Immature natural killer cell (primary cell): Measurements from ENCODE around the gene NEK6. TPM values are rescaled to one million over a fixed set of nuclear protein-coding genes. Genes with fewer than 3 reads are reported as not detected.

ENCODE experiments used
- DNase-seq, 3 donors: peaks; one replicate each; pipeline ENCODE4 v3.0.0; 2022; ENCODE audit warnings: mixed read lengths in 1 of 3
- H3K27ac Mint-ChIP-seq, 6 donors: one replicate each; pipeline ENCODE4 v1.8.0; 2020; ENCODE audit warnings: mixed read lengths in 6 of 6, mild to moderate bottlenecking in 5 of 6, inconsistent platforms in 4 of 6, moderate library complexity in 3 of 6
- H3K27me3 Mint-ChIP-seq, 3 donors: one replicate each; pipeline ENCODE4 v1.8.0; 2020 to 2021; ENCODE audit warnings: low read depth in 3 of 3, mild to moderate bottlenecking in 3 of 3, mixed read lengths in 3 of 3, moderate library complexity in 3 of 3, inconsistent platforms in 1 of 3
- H3K36me3 Mint-ChIP-seq, 3 donors: one replicate each; pipeline ENCODE4 v1.8.0; 2020; ENCODE audit warnings: mixed read lengths in 3 of 3, inconsistent platforms in 2 of 3, mild to moderate bottlenecking in 2 of 3
- H3K4me1 Mint-ChIP-seq, 2 donors: one replicate each; pipeline ENCODE4 v1.8.0; 2020; ENCODE audit warnings: inconsistent platforms in 2 of 2, mild to moderate bottlenecking in 2 of 2, mixed read lengths in 2 of 2, moderate library complexity in 1 of 2
- H3K4me3 Mint-ChIP-seq, 5 donors: one replicate each; pipeline ENCODE4 v1.8.0; 2020; ENCODE audit warnings: mild to moderate bottlenecking in 5 of 5, mixed read lengths in 5 of 5, inconsistent platforms in 3 of 5, moderate library complexity in 3 of 5
- H3K9me3 Mint-ChIP-seq, 6 donors: one replicate each; pipeline ENCODE4 v1.8.0; 2020; ENCODE audit warnings: mild to moderate bottlenecking in 6 of 6, mixed read lengths in 6 of 6, inconsistent platforms in 4 of 6, moderate library complexity in 3 of 6
- polyA plus RNA-seq, 3 donors: library from polyadenylated mRNA; unstranded; fragments of 300-500 nt; fragmentation: Illumina TruSeq; gene quantifications; one replicate each; pipeline ENCODE4 v1.2.3, GENCODE V29; 2021

NEK6 gene
- polyA plus RNA-seq, 3 donors from 2014 or later: 8.8 to 18.0 (median 13.8) TPM

GRCh38 chr9:124395826-124396225, 138.1 kb downstream of the NEK6 start:
- Mint-ChIP-seq H3K27ac (no peak overlapping the region), H3K36me3 (peaks cover 0 to 8% (median 0%) of the 10 kb centered on the region in 3 donors), H3K4me1 (peaks cover 23 to 62% of the 10 kb centered on the region in 2 donors), H3K27me3 (peaks cover 0 to 2% (median 0%) of the 10 kb centered on the region in 3 donors), H3K4me3 (no peak overlapping the region), H3K9me3 (no peaks in the 10 kb centered on the region)
- DNase-seq: no peak

GRCh38 chr9:124398191-124398935, 140.6 kb downstream of the NEK6 start:
- H3K4me1 Mint-ChIP-seq: peaks cover 24 to 58% of the 10 kb centered on the region in 2 donors
- no peak for DNase-seq
- H3K4me3 Mint-ChIP-seq: no peak overlapping the region
- no peak overlapping the region for H3K27ac Mint-ChIP-seq
- no peaks in the 10 kb centered on the region for H3K9me3 Mint-ChIP-seq
- H3K36me3 Mint-ChIP-seq: peaks cover 0 to 20% (median 7%) of the 10 kb centered on the region in 3 donors
- peaks cover 0 to 2% (median 0%) of the 10 kb centered on the region in 3 donors for H3K27me3 Mint-ChIP-seq

GRCh38 chr9:124399323-124399967, 141.7 kb downstream of the NEK6 start:
- no peaks in the 10 kb centered on the region for H3K9me3 Mint-ChIP-seq
- no peak overlapping the region for H3K27ac Mint-ChIP-seq
- peak overlapping the region in 1 of 5 donors; percentile 13 for H3K4me3 Mint-ChIP-seq
- DNase-seq: no peak
- H3K4me1 Mint-ChIP-seq: peaks cover 19 to 48% of the 10 kb centered on the region in 2 donors
- H3K36me3 Mint-ChIP-seq: peaks cover 6 to 27% (median 7%) of the 10 kb centered on the region in 3 donors
- peaks cover 0 to 2% (median 0%) of the 10 kb centered on the region in 3 donors for H3K27me3 Mint-ChIP-seq

GRCh38 chr9:124399968-124400940, 142.5 kb downstream of the NEK6 start:
- Mint-ChIP-seq H3K27ac (peak overlapping the region in 1 of 6 donors; percentile 24), H3K4me1 (peaks cover 12 to 39% of the 10 kb centered on the region in 2 donors), H3K27me3 (peaks cover 0 to 2% (median 0%) of the 10 kb centered on the region in 3 donors), H3K36me3 (peaks cover 6 to 31% (median 7%) of the 10 kb centered on the region in 3 donors), H3K9me3 (no peaks in the 10 kb centered on the region), H3K4me3 (no peak overlapping the region)
- no peak for DNase-seq

Other genes with a start within 250 kb of the NEK6 start
- gene LHX2, start 246.2 kb upstream of the NEK6 start, polyA plus RNA-seq: not detected
- gene PSMB7, start 157.5 kb downstream of the NEK6 start, polyA plus RNA-seq: 100 to 1,000 TPM; 167 to 256 (median 186) TPM
- not detected for gene ADGRD2, start 192.5 kb downstream of the NEK6 start, polyA plus RNA-seq
- not detected for gene NR5A1, start 249.4 kb downstream of the NEK6 start, polyA plus RNA-seq